ENCODE measurements around the gene SEH1L.
"Not testable (repeated sequence)": the region's sequence is repeated elsewhere in the genome, so short reads cannot be mapped to it uniquely, and the experiment has no call there.

Gene SEH1L

DNA sequence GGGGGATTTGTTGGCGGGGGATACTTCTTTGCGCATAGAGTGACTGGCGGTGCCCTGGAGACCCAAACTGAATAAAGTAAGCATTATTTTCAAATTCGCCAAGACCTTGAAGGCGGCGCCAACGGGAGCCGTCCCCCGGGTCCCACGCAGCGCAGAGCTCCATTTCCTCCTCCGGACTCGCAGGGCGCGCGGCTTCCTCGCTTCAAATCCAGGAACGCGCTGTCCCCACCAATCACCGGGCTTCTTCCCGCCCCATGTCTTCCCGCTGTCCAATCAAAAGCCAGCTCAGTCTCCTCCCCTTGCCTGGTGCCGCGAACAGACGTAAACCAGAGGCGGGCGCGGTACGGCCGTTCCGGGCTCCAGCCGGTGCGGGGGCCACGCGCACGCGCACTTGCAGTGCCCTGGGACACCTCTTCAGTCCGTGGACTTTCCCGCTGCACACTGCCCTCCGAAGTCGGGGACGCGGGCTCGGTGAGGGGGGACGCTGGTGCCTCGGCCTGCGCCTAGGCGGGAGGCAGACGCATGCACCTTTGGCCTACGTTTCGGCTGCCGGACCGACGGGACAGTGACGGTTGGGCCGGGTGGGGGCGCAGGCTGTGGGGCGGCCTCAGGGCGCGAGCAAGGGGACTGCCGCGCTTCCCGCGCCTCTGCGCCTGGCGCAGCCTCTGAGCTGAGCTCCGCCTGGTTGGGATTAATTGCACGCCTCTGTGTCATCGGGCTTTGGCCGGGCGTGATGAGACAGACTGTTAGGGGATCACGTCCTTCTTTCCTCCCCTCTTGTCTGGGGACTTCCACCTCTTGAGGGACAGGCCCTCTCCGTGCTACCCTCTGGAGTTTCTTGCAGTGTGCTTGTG is 43.4 kb downstream of the SEH1L start, which contains the start of gene CEP192:
CEP192 (plus strand) TSS at position 396 of the 854 bp plus-strand sequence. CDS start 8,063 bp downstream, outside the sequence.
- peak within 1 kb of the TSS; percentile 27 to 95 (median 89) for H3K27ac ChIP-seq

DNA sequence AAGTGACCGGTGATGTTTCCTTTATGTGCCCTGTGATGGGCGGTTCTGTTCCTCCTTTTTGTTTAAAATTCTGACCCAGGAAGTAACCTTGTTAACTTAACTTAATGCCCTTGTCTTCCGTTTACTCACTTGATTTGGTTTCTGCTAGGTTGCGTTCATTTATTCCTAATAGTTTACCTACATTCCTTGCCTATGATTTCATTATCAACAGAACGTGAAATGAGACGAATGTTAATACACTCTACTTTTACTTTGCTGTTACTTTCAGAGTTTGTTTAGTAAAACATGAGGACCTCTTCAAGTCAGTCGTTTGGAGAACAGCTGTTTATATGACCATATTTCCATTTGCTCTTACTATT is 44.0 kb downstream of the SEH1L start:
- H3K4me3 ChIP-seq, result peak overlapping the region; percentile 82 to 93 (median 84)
- peak overlapping the region in 20 of 21 experiments; percentile 74 to 95 (median 89) for H3K27ac ChIP-seq

More for the DNA sequence above, 43.4 kb downstream of the SEH1L start, which contains the start of gene CEP192:
- peak within 1 kb of the TSS; percentile 82 to 93 (median 84) for H3K4me3 ChIP-seq

DNA sequence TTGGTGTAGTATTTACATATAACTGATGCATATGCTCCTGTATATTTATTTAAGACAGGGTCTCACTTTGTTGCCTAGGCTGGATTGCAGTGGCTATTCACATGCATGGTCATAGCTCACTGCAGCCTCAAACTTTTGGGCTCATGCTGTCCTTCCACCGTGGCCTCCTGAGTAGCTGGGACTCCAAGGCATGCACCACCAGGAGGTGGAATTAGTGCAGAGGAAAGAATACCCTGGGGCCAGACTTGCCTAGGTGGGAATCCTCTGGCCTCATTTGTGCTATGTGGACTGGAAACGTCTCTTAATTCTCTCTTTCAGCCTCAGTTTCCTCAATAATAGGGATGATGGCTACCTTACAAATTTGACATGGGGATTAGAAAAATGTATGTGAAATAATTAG is 45.6 kb downstream of the SEH1L start:
- no peak overlapping the region for H3K4me3 ChIP-seq
- H3K27ac ChIP-seq, result no peak overlapping the region

DNA sequence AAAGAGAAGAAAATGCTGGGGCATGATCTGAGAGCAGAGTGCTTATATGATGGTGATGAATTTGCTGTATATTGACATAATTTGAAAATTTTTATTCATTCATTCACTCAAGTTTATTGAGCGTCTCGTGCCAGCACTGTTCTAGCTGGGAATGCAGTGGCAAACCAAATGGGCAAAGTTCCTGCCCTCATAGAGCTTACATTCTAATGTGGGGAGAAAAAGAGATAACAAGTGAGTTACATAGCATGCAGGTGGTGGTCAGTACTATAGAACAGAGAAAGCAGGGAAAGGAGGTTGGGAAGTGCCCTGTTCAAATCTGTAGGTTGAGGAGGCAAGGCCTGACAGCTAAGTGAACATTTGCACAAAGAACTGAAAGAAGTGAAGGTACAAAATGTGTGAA is 47.6 kb downstream of the SEH1L start:
- Histone ChIP-seq H3K27ac (no peak overlapping the region), H3K4me3 (no peak overlapping the region)

DNA sequence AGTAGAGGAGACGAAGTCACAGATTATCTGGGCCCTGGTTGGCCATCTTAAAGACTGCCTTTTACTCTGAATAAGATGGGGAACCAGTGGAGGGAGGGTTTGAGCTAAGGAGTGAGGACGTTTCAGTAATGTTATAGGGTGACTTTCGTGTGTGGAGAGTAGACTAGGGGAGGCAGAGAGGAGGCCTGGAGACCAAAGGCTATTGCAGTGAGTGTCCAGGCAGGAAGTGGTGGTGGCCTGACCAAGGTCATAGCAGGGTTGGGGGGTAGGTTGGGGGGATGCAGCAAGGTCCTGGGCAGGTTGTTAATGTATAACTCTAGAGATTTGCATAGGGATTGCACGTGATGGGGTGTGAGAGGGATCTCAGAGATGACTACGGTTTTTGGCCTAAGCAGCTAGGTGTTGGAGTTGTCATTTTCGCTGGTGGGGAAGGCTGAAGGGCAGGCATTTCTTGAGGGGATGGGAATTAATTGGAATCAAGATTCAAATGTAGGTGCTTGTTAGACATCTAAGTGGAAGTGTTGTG is 48.2 kb downstream of the SEH1L start:
- no peak overlapping the region for H3K4me3 ChIP-seq
- H3K27ac ChIP-seq, result no peak overlapping the region

DNA sequence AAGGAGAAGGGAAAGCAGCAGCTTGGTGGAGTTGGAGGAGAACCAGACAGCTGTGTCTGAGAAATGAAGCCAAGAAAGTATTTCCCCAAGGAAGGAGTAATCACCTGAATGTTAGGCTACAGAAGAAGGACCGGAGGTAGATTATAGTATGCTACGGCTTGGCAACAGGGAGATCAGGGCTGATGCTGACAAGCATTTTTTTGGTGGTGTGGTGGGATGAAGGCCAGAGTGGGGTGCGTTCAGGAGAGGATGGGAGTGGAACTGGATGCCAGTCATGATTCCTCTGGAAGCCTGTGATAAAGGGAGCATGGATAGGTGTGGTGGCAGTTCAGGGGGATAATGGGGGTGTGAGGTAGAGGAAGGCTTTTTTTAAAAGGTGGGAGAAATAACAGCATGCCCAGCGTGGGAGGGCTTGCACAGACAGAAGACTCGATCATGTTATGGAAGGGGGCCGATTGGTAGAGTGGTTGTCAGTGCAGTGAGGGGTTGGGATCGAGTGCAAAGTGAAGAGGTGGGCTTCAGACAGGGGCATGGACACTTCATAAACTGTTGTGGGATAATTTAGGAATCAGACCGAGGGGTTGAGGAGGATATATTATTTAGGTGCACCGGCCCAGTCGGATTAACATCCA is 49.0 kb downstream of the SEH1L start:
- Histone ChIP-seq H3K27ac (no peak overlapping the region), H3K4me3 (no peak overlapping the region)

DNA sequence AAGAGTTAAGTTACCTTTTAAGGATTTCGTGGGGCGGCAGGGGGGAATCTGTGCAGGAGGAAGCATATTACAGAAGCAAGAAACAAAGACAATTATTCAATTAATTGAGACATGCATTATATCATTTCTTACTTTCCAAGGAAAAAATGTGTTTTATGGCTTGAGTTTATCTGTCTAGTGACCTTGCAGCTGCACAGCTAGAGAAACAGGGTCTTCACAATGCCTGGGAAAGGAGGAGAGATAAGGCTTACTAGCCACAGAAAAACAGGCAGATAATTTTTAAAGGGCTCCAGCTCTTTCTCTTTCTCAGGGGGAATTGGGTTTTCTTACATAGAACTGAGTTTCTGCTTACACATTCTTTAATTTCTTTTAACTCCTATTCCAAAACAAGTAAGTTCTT is 49.5 kb downstream of the SEH1L start:
- not testable (repeated sequence) for H3K27ac ChIP-seq, H3K4me3 ChIP-seq

DNA sequence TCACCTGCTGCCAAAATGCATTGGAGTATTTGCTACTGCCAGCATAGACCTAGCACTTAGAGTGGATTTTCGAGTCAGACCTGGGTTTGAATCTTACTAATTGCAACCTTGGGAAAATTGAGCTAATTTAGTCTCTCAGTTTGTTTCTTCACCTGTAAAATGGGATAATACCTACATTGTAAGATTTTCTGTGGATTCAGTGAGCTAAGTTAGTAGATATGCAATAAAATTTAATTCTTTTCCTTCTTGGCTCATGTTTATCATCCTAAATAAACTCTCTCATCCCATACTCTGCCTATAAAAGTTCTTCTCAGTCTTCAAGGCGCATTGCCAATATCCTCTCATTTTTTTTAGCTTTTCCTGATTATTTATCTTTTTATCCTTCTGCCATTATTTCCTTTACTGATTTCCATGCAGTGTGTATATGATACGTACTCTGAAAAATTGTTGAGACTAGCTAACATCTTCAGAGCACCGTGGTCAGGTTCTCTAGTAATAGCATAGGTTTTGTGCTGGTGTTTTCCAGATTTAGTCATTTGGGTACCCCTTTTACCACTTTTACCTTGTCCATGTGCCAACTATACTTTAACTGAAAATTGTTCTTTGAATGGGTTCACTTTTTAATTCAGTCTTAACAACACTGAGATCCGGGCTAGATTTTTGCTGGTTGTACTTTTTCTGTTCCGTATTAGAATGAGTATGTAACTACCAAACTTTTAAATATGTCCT is 50.7 kb downstream of the SEH1L start:
- no peak overlapping the region for H3K27ac ChIP-seq
- H3K4me3 ChIP-seq, result no peak overlapping the region

DNA sequence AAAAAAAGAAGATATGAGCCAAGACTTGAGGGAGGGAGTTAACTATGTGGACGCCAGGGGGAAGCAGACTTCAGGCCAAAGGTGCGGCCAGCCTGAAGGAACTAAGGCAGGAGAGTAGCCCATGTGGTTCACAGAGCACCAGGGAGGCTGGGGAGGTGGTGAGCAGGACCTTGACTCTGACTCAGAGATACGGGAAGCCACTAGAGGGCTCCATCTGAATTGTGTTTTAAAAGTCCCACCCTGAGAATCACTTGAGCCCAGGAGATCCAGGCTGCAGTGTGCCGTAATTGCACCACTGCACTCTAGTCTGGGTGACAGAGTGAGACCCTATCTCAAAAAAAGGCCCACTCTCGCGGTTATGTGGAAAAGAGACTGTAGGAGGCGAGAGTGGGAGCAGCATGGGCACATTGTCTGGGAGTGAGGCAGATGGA is 55.7 kb downstream of the SEH1L start:
- H3K27ac ChIP-seq, result no peak overlapping the region
- H3K4me3 ChIP-seq, result no peak overlapping the region

DNA sequence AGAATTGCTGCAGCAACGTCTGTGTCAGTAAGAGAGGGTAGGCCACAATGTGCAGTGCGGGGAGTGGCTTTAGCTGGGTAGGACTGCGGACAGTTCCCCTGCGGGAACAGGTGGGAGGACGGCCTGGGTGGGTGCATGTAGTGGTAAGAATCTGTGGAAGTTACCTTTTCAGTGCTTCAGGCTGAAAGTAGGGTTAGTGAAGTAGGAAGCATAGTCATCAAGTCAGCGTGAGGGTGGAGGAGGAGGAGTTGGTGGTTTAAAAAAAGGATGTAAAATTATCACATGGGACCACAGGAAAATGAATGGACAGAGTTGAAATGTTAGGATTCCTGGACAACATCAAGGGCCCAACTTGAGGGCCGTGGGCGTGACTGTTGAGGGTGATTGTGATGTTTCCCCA is 56.6 kb downstream of the SEH1L start:
- no peak overlapping the region for H3K27ac ChIP-seq
- no peak overlapping the region for H3K4me3 ChIP-seq

DNA sequence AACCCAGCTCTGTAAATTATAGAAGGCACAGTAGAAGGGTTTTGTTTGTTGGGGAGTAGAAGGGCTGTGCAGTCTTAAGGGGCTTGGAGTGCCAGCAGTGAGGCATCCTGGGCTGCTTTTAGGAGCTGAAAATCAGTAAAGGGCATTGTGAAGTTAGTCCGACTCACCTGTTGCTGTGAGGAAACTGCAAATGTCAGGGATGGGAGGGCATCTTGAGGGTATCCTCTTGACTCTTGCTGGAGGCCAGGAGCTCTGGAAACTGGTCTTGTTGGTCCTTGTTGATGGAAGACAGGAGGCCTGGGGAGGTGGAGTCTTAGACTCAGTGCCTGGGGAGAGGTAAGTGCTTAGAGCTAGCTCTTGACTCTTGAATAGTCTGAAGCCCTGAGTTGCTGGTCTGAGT is 57.5 kb downstream of the SEH1L start:
- no peak overlapping the region for H3K4me3 ChIP-seq

DNA sequence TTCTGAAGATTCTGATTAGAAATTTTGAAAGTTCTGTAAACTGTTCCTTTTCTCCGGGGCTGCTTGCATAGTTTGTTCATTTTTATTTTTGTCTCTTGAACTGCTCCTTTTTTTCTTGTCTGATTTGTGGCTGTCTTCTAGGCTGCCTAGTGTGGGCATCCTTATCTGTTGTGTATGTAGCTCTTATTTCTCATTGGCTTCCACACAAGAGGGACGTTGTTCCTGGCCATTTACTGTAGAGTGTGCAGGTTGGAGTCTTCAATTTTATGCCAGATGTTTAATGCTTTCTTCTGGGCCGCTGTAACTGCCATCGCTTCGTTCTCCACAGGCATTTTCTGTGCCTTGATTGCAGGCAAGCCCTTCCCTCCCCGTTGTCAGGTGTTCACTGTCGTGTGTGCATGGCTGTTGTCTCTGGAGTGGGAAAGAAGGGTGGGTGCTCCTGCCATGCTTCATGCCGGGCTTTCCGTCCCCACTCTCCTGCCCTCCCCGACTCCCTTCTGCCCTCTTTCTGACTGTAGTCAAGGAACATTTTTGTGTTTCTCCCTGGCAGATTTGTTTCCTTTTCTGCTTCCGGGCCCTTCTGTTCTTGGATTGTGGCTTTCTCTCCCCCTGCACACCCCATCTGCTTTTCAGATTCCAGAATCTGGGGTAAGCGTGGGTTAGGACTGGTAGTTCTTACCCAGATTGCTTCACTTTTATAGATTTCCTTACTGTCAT is 58.9 kb downstream of the SEH1L start:
- Histone ChIP-seq H3K4me3 (no peak overlapping the region), H3K27ac (peak overlapping the region in 4 of 21 experiments; percentile 15 to 31 (median 18))

More for the DNA sequence above, 57.5 kb downstream of the SEH1L start:
- H3K27ac ChIP-seq, result no peak overlapping the region

DNA sequence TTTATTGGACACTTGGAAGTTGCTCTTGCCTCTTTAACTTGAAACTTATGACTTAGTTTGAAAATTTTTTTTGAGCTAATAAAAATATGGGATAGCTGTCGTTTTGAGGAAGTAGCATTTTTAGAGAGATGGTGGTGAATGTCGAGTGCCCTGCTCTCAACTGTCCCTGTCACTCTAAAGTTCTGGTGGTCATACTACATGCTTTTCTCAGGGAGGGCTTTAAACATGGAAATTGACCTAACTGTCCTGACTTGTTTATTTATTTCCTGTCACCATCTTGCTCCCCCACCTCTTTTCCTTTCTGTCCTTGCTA is 59.4 kb downstream of the SEH1L start:
- H3K27ac ChIP-seq, result peak overlapping the region in 3 of 21 experiments; percentile 15 to 31 (median 19)
- H3K4me3 ChIP-seq, result no peak overlapping the region

DNA sequence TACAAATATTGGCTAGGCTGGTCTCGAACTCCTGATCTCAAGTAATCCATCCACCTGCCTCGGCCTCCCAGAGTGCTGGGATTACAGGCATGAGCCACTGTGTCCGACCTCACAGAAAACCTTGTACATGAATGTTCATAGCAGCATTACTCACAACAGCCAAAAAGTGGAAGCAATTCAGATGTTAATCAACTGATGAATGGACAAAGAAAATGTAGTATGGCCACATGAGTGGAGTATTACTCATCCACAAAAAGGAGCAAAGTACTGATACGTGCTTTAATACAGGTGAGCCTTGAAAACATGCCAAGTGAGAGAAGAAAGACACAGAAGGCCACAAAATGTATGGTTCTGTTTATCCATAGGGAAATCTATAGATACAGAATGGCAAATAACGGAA is 63.9 kb downstream of the SEH1L start:
- no peak overlapping the region for H3K27ac ChIP-seq
- no peak overlapping the region for H3K4me3 ChIP-seq

DNA sequence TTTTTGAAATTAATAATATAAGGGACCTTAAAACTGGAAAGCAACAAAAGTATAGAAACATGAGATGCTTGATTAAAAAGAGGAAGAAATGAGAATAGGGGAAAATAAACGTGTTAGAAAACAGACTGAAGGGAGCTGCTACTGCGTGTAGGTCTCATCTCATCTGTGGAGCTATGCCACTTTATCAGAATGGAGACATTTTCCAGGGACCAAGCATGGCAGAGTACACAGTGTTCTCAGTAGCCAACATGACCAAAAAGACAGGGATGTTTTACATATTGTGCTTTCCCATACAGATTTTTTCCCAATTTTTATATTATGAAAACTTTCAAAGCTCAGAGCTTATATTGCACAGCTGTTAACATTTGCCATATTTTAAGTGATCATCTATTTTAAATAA is 66.4 kb downstream of the SEH1L start:
- Histone ChIP-seq H3K4me3 (no peak overlapping the region), H3K27ac (no peak overlapping the region)

DNA sequence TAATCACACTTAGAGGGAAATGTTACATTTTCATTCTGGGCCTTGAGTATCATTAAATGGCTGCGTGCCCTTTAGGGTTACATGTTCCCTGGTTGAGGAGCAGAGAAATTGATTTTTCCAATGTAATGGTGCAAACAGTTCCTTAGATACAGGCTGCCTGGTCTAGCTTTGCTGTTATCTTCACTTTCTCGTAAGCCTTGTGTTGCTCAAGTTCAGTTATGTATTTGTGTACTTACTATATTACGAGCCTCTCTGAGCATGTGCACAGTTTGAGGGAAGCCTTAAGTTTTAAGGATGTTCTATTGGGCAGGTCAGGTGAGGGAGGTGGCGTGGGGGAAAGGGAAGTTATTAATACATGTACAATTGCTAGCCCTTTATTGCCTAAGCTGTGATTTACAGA is 67.0 kb downstream of the SEH1L start:
- Histone ChIP-seq H3K27ac (no peak overlapping the region), H3K4me3 (no peak overlapping the region)

DNA sequence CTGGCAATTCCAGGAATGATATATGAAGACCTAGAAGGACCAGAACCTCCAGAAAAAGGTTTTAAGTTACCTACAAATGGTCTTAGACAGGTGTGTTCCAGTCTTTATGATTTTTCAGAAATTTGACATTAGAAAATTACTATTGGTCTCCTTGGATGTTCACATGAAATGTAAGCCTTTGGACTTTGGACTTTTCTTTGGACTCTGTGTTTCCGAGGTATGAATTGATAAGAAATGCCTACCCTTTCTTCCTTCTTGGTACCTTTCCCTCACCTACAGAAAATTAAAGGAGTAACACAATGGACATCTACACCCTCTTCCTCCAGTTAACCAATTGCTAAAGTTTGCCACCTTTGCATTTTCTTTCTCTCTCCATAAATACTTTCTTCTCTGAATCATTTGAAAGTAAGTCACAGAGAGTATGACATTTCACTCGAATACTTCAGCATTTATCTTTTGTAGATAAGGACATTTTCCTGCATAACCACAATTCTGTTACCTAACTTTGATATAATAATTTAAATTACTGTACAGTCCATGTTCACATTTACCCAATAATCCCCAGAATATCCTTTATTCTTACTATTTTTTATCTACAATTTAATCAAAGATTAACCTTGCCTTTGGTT is 69.5 kb downstream of the SEH1L start:
- no peak overlapping the region for H3K27ac ChIP-seq
- H3K4me3 ChIP-seq, result no peak overlapping the region

DNA sequence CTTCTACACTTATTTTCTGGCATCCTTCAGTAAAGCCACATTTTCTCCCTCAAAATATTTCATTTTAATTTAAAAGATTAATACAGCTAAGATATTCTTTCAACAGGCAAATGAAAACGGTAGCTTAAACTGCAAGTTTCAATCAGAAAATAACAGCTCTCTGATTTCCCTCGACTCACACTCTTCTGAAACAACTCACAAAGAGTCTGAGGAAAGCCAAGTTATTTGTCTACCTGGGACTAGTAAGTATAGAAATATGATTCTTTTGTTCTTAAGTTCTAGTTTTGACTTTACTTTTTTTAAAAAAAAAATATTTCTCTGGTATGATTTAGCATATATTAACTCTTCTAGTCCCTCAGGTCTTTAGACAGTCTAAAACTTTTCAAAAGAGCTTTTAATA is 70.6 kb downstream of the SEH1L start:
- H3K27ac ChIP-seq, result no peak overlapping the region

DNA sequence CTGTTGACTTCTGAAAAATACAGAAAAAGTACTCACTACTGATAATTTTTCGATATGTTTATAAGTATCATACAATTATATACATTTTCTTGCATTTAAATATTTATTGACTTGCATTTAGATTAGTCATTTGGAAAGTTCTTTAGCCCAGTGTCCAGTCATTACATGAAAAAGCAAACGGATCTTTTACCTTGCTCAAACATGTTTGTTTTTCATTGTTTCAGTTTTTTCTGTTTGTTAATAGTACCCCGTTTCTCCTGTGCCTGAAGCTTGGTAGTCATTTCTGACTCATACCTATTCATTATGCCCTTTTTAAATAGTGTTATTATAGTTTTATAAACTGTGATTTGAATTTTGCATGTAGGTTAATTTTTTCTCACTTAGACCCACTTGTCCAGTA is 71.5 kb downstream of the SEH1L start:
- H3K4me3 ChIP-seq, result no peak overlapping the region
- no peak overlapping the region for H3K27ac ChIP-seq

More for the DNA sequence above, 70.6 kb downstream of the SEH1L start:
- no peak overlapping the region for H3K4me3 ChIP-seq
